Endothelial cell of umbilical vein (primary cell): ENCODE measurements around the gene GABRA4. TPM values are rescaled to one million over a fixed set of nuclear protein-coding genes. Genes with fewer than 3 reads are reported as not detected.

ENCODE experiments used
- BruUV-seq: library from RNA; stranded (reverse); fragments of 400-500 nt; replicated peaks from 2 replicates; lab custom pipeline; 2021; lab: Mats Ljungman, UMichigan
- CTCF ChIA-PET: fragments of 300-600, 350-600 bp; sonication (Branson Sonifier 250); formaldehyde crosslinking; loops from one replicate; lab custom pipeline; 2021; ENCODE audit warnings: antibody characterized with exemption, inconsistent platforms; lab: Charles Lee
- POLR2A ChIA-PET: fragments of 300-600, 350-600 bp; sonication (Branson Sonifier 250); formaldehyde crosslinking; loops from one replicate; lab custom pipeline; 2021; ENCODE audit warnings: antibody characterized with exemption, inconsistent platforms; lab: Charles Lee
- DNase-seq: peaks from one replicate; pipeline ENCODE4 v3.0.0-alpha.2; 2011; ENCODE audit warnings: low read depth, low spot score
- FAIRE-seq: peaks from 2 replicates; lab custom pipeline; 2011; peaks lifted over from hg19 to GRCh38; lab: Jason Lieb, UNC
- H2AFZ ChIP-seq: 2 replicates; pipeline ENCODE4 v1.6.0; 2012; ENCODE audit warnings: low read depth, low read length, control low read depth, inconsistent platforms
- H3K27ac ChIP-seq: 2 replicates; pipeline ENCODE4 v1.5.1; 2011; ENCODE audit warnings: low read depth, mild to moderate bottlenecking, control low read depth, low read length, moderate library complexity; ENCODE audit not compliant: insufficient read depth
- H3K27me3 ChIP-seq, 2 experiments: 2 replicates each; pipeline versions ENCODE4 v1.6.0 to v1.6.1; 2011; ENCODE audit warnings: low read length in 2 of 2, mixed read lengths in 1 of 2; ENCODE audit not compliant: control insufficient read depth in 2 of 2, insufficient read depth in 2 of 2
- H3K36me3 ChIP-seq, 2 experiments: 2 replicates in 1 of 2; 3 replicates in 1 of 2; pipeline ENCODE4 v1.5.1; 2011; ENCODE audit warnings: low read length in 2 of 2, mild to moderate bottlenecking in 1 of 2, moderate library complexity in 1 of 2; ENCODE audit not compliant: control insufficient read depth in 2 of 2, insufficient read depth in 2 of 2; ENCODE audit errors: extremely low read depth in 1 of 2
- H3K4me1 ChIP-seq: 3 replicates; pipeline ENCODE4 v1.5.1; 2011; ENCODE audit warnings: mild to moderate bottlenecking, low read length; ENCODE audit not compliant: control insufficient read depth, insufficient read depth; ENCODE audit errors: extremely low read depth
- H3K4me2 ChIP-seq: 2 replicates; pipeline ENCODE4 v1.6.1; 2011; ENCODE audit warnings: low read length, control low read depth, mixed read lengths; ENCODE audit not compliant: insufficient read depth
- H3K4me3 ChIP-seq, 3 experiments: fragments of 200-600 bp in 1 of 3; sonication (generic), shearing (Covaris generic) in 1 of 3; replicated peaks in 1 of 3; 2 replicates each; pipeline ENCODE4 v1.5.1; 2011 to 2016; ENCODE audit warnings: control low read depth in 3 of 3, low read length in 3 of 3, mild to moderate bottlenecking in 2 of 3, inconsistent platforms in 1 of 3, low read depth in 1 of 3, moderate library complexity in 1 of 3; ENCODE audit not compliant: insufficient read depth in 1 of 3
- H3K79me2 ChIP-seq: 2 replicates; pipeline ENCODE4 v1.6.0; 2012; ENCODE audit warnings: low read length, inconsistent platforms; ENCODE audit not compliant: control insufficient read depth, insufficient read depth
- H3K9ac ChIP-seq: replicated peaks from 2 replicates; pipeline ENCODE3; 2011; ENCODE audit warnings: low read length, control low read depth; ENCODE audit not compliant: insufficient read depth; ENCODE audit errors: extremely low read depth
- H3K9me1 ChIP-seq: replicated peaks from 3 replicates; pipeline ENCODE4 v1.6.0; 2011; ENCODE audit warnings: mild to moderate bottlenecking, low read length; ENCODE audit not compliant: control insufficient read depth, insufficient read depth; ENCODE audit errors: extremely low read depth
- H3K9me3 ChIP-seq: replicated peaks from 2 replicates; pipeline ENCODE4 v1.5.1; 2012; ENCODE audit warnings: low read length, inconsistent platforms; ENCODE audit not compliant: control insufficient read depth, insufficient read depth
- H4K20me1 ChIP-seq: replicated peaks from 2 replicates; pipeline ENCODE3; 2011; ENCODE audit warnings: mild to moderate bottlenecking, low read length; ENCODE audit not compliant: control insufficient read depth, insufficient read depth; ENCODE audit errors: extremely low read depth
- CTCF ChIP-seq, 2 donors: IDR thresholded peaks; 1 replicate in 1 of 2; 2 replicates in 1 of 2; pipeline ENCODE4 v1.5.1; 2011; ENCODE audit warnings: low read length in 2 of 2, mild to moderate bottlenecking in 2 of 2, moderate library complexity in 2 of 2, control low read depth in 1 of 2, inconsistent platforms in 1 of 2, low read depth in 1 of 2; ENCODE audit not compliant: insufficient read depth in 1 of 2; ENCODE audit errors: extremely low read depth in 1 of 2
- EZH2 ChIP-seq: IDR thresholded peaks from 2 replicates; pipeline ENCODE4 v1.6.1; 2012; ENCODE audit warnings: borderline replicate concordance, low read depth, mild to moderate bottlenecking, moderate library complexity, low read length, inconsistent platforms; ENCODE audit not compliant: severe bottlenecking
- FOS ChIP-seq: IDR thresholded peaks from 2 replicates; pipeline ENCODE4 v1.6.1; 2011; ENCODE audit warnings: mild to moderate bottlenecking, low read length, moderate library complexity, borderline replicate concordance; ENCODE audit not compliant: insufficient read depth
- GATA2 ChIP-seq: IDR thresholded peaks from 2 replicates; pipeline ENCODE4 v1.7.0; 2011; ENCODE audit warnings: low read depth, mild to moderate bottlenecking, moderate library complexity, mixed read lengths, low read length; ENCODE audit not compliant: insufficient read length, insufficient read depth
- JUN ChIP-seq: IDR thresholded peaks from 2 replicates; pipeline ENCODE4 v1.6.1; 2011; ENCODE audit warnings: borderline replicate concordance, low read depth; ENCODE audit not compliant: insufficient read length, insufficient read depth
- MAX ChIP-seq: IDR thresholded peaks from 2 replicates; pipeline ENCODE4 v1.6.1; 2011; ENCODE audit not compliant: insufficient read depth, insufficient read length
- MYC ChIP-seq: IDR thresholded peaks from one replicate; pipeline ENCODE4 v1.6.1; 2011; ENCODE audit warnings: mild to moderate bottlenecking, low read depth, low read length
- POLR2A ChIP-seq: IDR thresholded peaks from 2 replicates; pipeline ENCODE4 v1.6.1; 2012; ENCODE audit warnings: low read depth, mild to moderate bottlenecking, control low read depth, low read length
- POLR2AphosphoS5 ChIP-seq: IDR thresholded peaks from 2 replicates; pipeline ENCODE4 v1.6.1; 2012; ENCODE audit warnings: low read depth, mild to moderate bottlenecking, control low read depth, low read length, moderate library complexity; ENCODE audit not compliant: insufficient read depth
- dilution Hi-C: fragments of 300-500 bp; cut with MboI; formaldehyde crosslinking; loops from one replicate; pipeline ENCODE4 v1.15.0; 2019; ENCODE audit warnings: low sequenced_read_pairs; ENCODE audit not compliant: extremely low pct_ligation_motif_present
- intact Hi-C: fragments of 100-400 bp; cut with micrococcal nuclease; formaldehyde crosslinking; loops from one replicate; pipeline ENCODE4 v1.10.0; 2022
- polyA plus RNA-seq, 4 experiments: library from polyadenylated mRNA; depleted of rRNA in 3 of 4; stranded (reverse) in 3 of 4; unstranded in 1 of 4; fragments of >200 nt; gene quantifications; 2 replicates each; pipeline versions ENCODE4 v1.2.1 to v1.2.3, GENCODE V29; 2011 to 2012; ENCODE audit warnings: missing spikeins in 1 of 4
- total RNA-seq: library from RNA; stranded (reverse); gene quantifications from 2 replicates; pipeline ENCODE4 v1.2.3, GENCODE V29; 2021

Gene GABRA4
- total and polyA plus RNA-seq, 2 donors (not counting 3 experiments of a cell fraction or from before 2014, with no cell fraction given), result not detected

DNA sequence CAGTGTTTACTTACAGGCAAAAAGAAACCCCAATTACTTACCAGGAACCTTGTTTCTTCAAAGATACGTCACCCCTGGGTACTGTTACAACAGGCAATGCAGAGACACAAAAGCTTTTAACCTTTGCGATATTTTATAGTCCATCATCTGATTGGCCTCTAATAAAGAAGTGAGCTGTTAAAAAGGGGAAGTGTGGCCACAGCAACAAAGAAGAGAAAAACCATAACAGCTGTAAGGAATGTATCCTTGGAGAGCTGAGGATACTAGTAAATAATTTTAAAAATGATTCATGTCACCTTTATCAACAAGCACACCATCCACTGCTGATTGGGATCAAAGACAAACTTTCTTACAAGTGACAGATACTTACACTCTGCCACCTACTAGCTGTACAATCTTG lies 14.1 kb downstream of the GABRA4 start:
- no peaks in the 10 kb centered on the region for H3K9me3 ChIP-seq
- H2AFZ ChIP-seq, result no peak overlapping the region
- H3K36me3 ChIP-seq, result no peaks in the 10 kb centered on the region
- TF ChIP-seq MYC, result no peak
- TF ChIP-seq FOS, result no peak
- TF ChIP-seq CTCF (IDR thresholded peaks at IDR 0.05; ENCODE audit: extremely low read depth in 1 of 2, insufficient read depth in 1 of 2, low read depth in 1 of 2, low read length in 2 of 2), result no peak
- TF ChIP-seq JUN, result no peak
- H4K20me1 ChIP-seq, result no peaks in the 10 kb centered on the region
- no peak overlapping the region for H3K4me3 ChIP-seq
- no peaks in the 10 kb centered on the region for H3K79me2 ChIP-seq
- CTCF ChIA-PET, result no interaction called here
- no peak overlapping the region for H3K4me2 ChIP-seq
- H3K27me3 ChIP-seq, result no peaks in the 10 kb centered on the region
- no peak overlapping the region for H3K9ac ChIP-seq
- dilution Hi-C loops, result no loop called here
- no TSS peak for BruUV-seq
- intact Hi-C loops, result no loop called here
- POLR2A ChIA-PET, result no interaction called here
- H3K27ac ChIP-seq, result no peak overlapping the region
- no peak for DNase-seq
- H3K4me1 ChIP-seq, result no peaks in the 10 kb centered on the region
- H3K9me1 ChIP-seq, result no peaks in the 10 kb centered on the region
- FAIRE-seq, result no peak

DNA sequence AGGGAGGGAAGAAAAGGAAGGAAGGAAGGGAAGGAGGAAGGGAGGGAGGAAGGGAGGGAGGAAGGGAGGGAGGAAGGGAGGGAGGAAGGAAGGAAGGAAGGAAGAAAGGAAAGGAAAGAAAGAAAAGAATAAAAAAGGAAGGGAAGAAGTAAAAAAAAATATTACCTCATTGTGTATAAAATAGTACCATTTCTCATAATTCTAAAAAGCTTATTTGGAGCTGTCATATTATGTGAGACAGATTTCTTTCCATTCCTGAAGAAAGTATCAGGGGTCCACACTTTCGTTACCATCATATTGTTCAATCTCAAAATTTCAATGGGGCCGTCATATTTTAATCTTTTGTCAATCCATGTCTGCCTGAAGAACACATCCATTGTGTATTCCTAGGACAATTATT lies 16.1 kb downstream of the GABRA4 start:
- no peaks in the 10 kb centered on the region for H3K4me1 ChIP-seq
- ChIA-PET CTCF (no interaction called here), POLR2A (no interaction called here)
- TF ChIP-seq JUN (no peak), MYC (no peak), EZH2 (no peak), FOS (no peak), MAX (no peak), POLR2AphosphoS5 (no peak), POLR2A (no peak), GATA2 (no peak), CTCF (IDR thresholded peaks at IDR 0.05; ENCODE audit: extremely low read depth in 1 of 2, insufficient read depth in 1 of 2, low read depth in 1 of 2, low read length in 2 of 2) (no peak)
- no peaks in the 10 kb centered on the region for H3K9me3 ChIP-seq
- no peaks in the 10 kb centered on the region for H3K36me3 ChIP-seq
- H4K20me1 ChIP-seq, result no peaks in the 10 kb centered on the region
- DNase-seq (no peak), FAIRE-seq (no peak)
- no peaks in the 10 kb centered on the region for H3K79me2 ChIP-seq
- no peak overlapping the region for H2AFZ ChIP-seq
- no peak overlapping the region for H3K27ac ChIP-seq
- no peaks in the 10 kb centered on the region for H3K27me3 ChIP-seq
- dilution Hi-C loops, result no loop called here
- no peak overlapping the region for H3K9ac ChIP-seq
- no peaks in the 10 kb centered on the region for H3K9me1 ChIP-seq
- H3K4me3 ChIP-seq, result no peak overlapping the region
- no peak overlapping the region for H3K4me2 ChIP-seq
- no TSS peak for BruUV-seq
- intact Hi-C loops, result no loop called here
